Measurements from ENCODE around the gene EDEM3.
"Not testable (repeated sequence)": the region's sequence is repeated elsewhere in the genome, so short reads cannot be mapped to it uniquely, and the experiment has no call there.

Gene EDEM3

DNA sequence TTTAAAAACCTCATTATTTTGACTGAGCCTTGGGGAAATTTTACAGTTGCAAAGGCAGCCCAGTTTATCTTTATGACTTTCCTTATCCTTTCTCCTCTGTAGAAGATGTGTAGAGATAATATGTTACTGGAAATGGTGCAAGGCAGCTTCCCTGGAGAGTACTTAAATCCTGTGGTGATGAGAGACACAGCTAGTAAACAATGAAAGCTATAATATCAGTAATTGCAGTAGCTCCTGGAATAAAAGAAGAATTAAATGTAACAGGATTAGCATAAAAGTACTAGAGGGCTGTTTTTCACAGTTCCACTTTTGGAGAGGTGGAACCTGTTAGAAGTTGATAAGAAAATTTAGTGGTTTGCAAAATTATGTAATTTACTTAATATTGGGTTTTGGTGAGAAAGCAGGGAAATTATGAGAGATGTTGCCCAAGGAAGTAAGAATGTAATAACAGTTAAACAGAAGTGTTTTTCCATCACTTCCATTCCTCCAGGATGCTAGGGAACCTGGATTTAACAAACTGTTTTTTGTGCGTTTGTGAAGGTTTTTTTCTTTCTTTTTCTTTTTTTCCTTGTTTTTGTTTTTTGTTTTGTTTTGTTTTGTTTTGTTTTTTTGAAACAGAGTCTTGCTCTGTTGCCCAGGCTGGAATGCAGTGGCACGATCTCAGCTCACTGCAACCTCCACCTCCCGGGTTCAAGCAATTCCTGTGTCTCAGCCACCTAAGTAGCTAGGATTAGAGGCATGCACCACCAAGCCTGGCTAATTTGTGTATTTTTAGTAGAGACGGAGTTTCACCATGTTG is 15.7 kb upstream of the EDEM3 start:
- no peak for DNase-seq (ENCODE audit: low spot score)

DNA sequence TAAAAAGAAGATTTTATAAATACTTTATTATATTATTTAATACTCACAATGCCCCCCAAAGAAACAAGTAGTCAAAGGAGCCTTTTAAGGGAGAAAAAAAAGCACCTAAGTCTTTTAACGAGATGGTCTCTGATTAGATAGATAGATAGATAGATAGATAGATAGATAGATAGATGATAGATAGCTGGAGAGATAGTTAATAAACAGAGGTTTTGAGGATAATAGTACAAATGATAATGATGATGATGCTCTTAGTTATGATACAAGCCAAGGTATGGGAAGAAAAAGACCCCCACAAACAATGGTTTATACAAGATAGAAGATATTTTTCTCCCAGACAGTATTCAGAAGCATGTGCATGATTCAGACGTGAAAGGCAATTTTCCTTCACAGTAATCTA is 14.6 kb upstream of the EDEM3 start:
- no peak for DNase-seq (ENCODE audit: low spot score)

- DNase-seq (ENCODE audit: low spot score): no peak
These were observed 13.8 kb upstream of the EDEM3 start for GRCh38 chr1:184768467-184768866.

DNA sequence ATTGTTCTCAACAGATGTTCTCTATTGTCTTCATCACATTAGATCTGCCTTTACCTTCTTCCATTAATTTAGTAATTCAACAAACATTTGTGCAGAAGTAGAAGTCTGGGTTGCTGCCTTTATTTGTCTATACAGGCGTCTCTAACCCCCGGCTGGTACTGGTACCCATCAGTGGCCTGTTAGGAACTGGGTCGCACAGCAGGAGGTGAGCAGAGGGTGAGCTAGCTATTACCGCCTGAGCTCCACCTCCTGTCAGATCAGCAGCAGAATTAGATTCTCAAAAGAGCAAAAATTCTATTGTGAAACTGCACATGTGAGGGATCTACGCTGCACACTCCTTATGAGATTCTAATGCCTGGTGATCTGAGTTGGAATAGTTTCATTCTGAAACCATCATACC is 12.9 kb upstream of the EDEM3 start:
- no peak for DNase-seq (ENCODE audit: low spot score)

DNA sequence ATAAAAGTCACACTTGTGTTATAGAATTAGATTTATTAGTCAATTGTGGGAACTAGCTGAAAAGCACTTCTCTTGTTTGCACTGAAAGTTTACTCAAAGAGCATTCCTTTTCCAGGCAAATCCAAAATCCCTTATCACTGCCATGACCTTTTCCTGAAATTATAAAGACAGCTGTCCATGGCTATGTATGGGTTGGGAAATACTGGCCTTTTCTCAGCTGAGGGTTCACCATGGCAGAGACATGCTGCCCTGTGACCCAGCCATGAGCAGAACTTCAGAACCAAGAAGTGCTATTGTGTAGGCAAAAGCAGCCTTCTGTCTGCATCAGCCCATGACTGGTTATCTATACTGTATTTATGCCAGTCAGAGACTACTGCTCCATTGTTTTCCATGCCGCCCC is 9.8 kb upstream of the EDEM3 start:
- no peak for DNase-seq (ENCODE audit: low spot score)

GRCh38 chr1:184763520-184763919 is 8.9 kb upstream of the EDEM3 start:
- not testable (repeated sequence) for DNase-seq (ENCODE audit: low spot score)

DNA sequence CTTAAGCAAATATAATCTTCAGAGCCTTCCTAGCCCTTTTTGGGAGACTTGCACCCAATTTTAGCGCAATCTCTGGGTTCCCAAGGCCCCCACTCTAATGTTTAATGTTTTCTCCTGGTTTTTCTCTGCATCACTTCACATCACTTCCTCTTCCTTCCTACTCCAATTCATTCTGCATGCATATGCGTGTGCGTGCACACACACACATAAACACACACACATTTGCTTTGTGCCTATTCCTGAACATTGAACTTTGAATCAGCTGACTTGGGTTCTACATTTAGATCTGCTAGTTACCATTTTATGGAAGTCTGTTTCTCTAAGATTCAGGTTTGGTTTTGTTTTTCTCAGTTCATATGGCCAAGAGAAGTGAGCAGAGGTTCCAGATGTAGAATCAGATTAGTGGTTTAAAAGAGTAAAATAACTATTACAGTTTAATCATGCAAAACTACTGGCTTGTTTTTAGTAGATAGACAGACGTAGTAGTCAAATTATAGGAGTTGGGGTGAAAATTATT is 7.4 kb upstream of the EDEM3 start:
- no peak for DNase-seq (ENCODE audit: low spot score)

DNA sequence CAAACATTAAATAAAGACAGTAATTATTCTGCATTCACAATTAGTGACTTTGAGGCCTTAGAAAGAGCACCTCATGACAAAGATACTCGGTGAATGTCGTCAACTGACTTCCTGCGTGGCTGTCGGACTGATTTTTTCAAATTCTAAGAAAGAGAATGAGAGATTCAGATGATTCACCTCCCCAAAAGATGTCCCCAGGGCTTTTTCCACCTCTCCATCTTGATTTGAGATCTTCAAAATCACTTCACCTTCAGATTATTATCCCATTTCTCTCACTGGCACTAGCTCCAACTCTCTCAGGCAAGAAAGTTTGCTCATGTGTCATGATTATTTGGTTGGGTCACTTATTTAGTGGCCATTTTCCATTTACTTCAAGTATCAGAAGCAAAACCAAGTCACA is 5.0 kb upstream of the EDEM3 start:
- no peak for DNase-seq (ENCODE audit: low spot score)

DNA sequence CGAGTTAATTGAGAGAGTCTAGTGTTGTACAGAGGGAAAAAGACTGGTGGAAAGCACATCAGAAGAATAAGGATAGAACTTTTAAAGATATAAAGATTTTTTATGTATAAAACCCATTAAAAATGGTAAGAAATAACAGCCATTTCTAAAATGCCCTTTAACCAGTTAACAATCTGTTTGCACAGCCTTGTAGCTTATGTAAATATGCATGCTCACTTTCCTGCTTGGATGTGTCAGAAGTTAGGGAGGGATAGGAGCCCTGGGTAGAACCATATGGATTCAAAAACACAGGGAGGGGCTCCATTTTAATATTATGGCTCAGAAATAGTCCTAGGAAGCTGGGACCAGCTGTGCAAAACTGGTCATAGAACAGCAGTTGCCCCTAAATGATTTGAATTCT is 4.5 kb upstream of the EDEM3 start:
- DNase-seq (ENCODE audit: low spot score): no peak

GRCh38 chr1:184757891-184758290 is 3.2 kb upstream of the EDEM3 start:
- no peak for DNase-seq (ENCODE audit: low spot score)

- DNase-seq (ENCODE audit: low spot score): no peak
These were observed 2.7 kb upstream of the EDEM3 start for GRCh38 chr1:184757406-184757805.

- peak; percentile 31 for DNase-seq (ENCODE audit: low spot score)
These were observed 788 bp upstream of the EDEM3 start for GRCh38 chr1:184755226-184756065.

GRCh38 chr1:184753608-184754475 is 816 bp downstream of the EDEM3 start:
- DNase-seq (ENCODE audit: low spot score): peak; percentile 19

GRCh38 chr1:184753117-184753516 is 1.5 kb downstream of the EDEM3 start:
- DNase-seq (ENCODE audit: low spot score): no peak

GRCh38 chr1:184752656-184753055 is 2.0 kb downstream of the EDEM3 start:
- DNase-seq (ENCODE audit: low spot score): no peak

DNA sequence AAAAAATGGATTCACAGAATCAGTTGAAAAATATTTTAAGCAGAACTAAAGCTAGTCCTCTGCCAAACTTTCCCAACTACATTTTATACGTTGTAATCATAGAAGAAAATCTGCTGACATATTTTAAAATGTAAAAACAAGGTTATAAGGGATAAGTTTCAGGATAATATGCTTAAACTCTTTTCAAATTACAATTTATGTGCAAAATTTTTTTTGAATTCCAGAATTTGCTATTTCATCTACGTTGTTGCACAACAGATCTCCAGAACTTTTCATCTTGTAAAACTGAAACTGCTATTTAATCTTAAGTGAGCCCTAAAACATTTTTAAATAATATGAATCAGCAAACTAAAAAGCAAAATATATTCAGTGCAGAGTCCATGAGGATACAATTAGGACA is 5.9 kb downstream of the EDEM3 start:
- DNase-seq (ENCODE audit: low spot score): no peak

- no peak for DNase-seq (ENCODE audit: low spot score)
These were observed 7.3 kb downstream of the EDEM3 start for GRCh38 chr1:184747089-184747955.

DNA sequence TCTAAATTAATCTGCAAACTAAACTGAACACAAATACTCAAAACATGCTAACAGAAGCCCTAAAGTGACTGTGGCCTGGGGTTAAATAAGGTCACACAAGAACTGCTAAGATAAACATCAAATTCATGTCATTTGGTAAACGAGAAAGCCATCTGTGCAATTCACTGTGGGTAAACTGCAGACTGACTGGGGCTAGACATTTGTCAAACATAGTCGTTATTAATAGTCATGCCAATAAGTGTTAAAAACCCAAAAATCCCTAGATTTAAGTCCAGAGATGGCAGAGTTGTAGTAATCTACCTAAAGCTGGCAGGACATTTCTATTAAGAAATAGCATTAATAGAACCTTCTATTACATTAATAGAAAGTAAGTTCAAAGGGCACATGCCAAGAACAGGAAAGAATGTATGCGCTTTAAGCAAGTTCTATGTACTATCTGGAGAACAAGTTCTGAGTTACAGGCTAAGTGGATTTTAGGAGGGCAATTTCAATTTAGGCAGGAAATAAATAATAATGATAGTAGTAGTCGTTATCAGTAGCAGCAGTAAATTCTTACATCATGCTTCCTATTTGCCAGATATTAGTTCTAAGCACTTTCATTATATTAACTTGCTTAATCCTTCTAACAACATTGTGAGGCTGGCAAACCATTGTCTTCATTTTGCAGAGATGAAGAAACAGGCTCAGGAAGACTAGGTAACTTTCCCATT is 8.6 kb downstream of the EDEM3 start:
- no peak for DNase-seq (ENCODE audit: low spot score)

DNA sequence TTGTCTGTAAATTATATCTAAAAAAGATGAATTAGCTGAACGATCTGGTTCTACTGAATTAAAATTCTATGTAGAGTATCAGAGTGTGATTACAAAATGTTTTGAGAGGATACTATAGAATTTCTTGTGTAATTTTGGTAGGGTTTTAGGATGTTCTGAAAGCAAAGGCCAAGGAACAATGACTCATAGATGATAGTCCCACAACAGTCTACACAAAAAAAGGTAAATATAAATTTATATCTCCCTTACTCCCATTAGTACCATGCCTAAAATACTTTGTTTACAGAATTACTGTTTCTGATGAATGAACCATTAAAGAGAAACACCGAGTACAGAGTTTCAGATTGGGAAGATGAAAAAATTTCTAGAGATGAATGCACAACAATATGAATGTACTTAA is 9.5 kb downstream of the EDEM3 start:
- no peak for DNase-seq (ENCODE audit: low spot score)

GRCh38 chr1:184743062-184743756 is 11.4 kb downstream of the EDEM3 start:
- DNase-seq (ENCODE audit: low spot score): no peak

Data from kidney capillary endothelial cell (primary cell).